Astrocyte of the cerebellum (primary cell): ENCODE measurements around the gene STON1.
A peak's percentile ranks its signal among the peaks of the same experiment; 100 is the strongest.
"Not testable (repeated sequence)": the region's sequence is repeated elsewhere in the genome, so short reads cannot be mapped to it uniquely, and the experiment has no call there.

Experiments used
- DNase-seq: peaks from one replicate; pipeline ENCODE4 v3.0.0-alpha.2; 2011; ENCODE audit warnings: low read depth
- H3K4me3 ChIP-seq: 2 replicates; pipeline ENCODE4 v1.5.1; 2011; ENCODE audit warnings: mild to moderate bottlenecking, low read depth, low read length, moderate library complexity
- in situ Hi-C: cut with HindIII; loops from 2 replicates; pipeline ENCODE4 v1.10.0; 2017; ENCODE audit warnings: low sequenced_read_pairs
- TF ChIP-seq, protein P1 (sequence below): IDR thresholded peaks from 2 replicates; pipeline ENCODE4 v1.5.1; 2012; ENCODE audit warnings: low read length, low read depth, moderate library complexity, mild to moderate bottlenecking; ENCODE audit errors: missing control alignments

Gene STON1

DNA sequence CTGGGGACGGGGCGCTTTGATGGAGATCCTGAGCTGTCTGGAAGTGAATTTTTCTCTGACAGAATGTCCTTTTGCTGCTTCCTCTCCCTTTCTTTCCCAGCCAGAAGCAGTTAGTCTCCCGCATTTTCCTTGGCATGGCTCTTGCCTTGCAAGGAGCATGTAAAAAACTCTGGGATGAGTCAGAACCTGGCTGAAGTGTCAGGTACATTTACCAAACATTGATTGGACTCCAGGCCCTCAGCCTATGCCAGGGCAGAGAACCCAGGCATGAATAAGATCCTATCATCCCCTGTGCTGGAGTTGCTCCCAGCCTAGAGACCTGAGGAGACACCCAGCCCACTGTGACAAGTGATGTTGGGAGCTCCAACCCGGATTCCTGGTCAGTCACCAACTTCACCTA, 21.6 kb downstream of the STON1 start:
- no peak overlapping the region for H3K4me3 ChIP-seq
- TF ChIP-seq, protein P1, sequence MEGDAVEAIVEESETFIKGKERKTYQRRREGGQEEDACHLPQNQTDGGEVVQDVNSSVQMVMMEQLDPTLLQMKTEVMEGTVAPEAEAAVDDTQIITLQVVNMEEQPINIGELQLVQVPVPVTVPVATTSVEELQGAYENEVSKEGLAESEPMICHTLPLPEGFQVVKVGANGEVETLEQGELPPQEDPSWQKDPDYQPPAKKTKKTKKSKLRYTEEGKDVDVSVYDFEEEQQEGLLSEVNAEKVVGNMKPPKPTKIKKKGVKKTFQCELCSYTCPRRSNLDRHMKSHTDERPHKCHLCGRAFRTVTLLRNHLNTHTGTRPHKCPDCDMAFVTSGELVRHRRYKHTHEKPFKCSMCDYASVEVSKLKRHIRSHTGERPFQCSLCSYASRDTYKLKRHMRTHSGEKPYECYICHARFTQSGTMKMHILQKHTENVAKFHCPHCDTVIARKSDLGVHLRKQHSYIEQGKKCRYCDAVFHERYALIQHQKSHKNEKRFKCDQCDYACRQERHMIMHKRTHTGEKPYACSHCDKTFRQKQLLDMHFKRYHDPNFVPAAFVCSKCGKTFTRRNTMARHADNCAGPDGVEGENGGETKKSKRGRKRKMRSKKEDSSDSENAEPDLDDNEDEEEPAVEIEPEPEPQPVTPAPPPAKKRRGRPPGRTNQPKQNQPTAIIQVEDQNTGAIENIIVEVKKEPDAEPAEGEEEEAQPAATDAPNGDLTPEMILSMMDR: no peak
- in situ Hi-C loops: no loop called here
- DNase-seq: peak; percentile 64

DNA sequence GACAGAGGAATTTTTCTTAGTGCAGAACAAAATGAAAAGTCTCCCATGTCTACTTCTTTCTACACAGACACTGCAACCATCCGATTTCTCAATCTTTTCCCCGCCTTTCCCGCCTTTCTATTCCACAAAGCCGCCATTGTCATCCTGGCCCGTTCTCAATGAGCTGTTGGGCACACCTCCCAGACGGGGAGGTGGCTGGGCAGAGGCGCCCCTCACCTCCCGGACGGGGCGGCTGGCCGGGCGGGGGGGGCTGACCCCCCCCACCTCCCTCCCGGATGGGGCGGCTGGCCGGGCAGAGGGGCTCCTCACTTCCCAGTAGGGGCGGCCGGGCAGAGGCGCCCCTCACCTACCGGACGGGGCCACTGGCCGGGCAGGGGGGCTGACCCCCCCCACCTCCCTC, 25.1 kb downstream of the STON1 start:
- in situ Hi-C loops, H3K4me3 ChIP-seq, DNase-seq: not testable (repeated sequence)

DNA sequence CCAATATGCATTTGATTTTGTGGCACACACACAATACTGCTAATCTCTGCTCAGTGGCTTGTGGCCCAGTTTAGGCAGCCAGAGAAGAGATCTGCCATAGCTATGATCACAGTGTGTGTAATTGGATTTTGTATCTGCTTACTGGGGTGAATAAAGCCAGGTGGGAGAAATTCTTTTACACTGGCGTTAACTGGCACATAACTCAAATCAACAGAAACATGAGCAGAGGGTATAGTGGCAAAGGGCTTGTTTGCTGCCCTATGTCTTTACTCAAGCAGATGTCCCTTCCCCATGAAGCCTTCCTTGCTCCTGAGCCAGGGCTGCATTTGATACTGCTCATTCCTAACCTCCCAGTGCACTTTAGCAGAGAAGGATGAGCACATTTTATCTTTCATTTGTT, 28.5 kb downstream of the STON1 start:
- no peak overlapping the region for H3K4me3 ChIP-seq
- TF ChIP-seq, protein P1: no peak
- DNase-seq: no peak
- in situ Hi-C loops: no loop called here

DNA sequence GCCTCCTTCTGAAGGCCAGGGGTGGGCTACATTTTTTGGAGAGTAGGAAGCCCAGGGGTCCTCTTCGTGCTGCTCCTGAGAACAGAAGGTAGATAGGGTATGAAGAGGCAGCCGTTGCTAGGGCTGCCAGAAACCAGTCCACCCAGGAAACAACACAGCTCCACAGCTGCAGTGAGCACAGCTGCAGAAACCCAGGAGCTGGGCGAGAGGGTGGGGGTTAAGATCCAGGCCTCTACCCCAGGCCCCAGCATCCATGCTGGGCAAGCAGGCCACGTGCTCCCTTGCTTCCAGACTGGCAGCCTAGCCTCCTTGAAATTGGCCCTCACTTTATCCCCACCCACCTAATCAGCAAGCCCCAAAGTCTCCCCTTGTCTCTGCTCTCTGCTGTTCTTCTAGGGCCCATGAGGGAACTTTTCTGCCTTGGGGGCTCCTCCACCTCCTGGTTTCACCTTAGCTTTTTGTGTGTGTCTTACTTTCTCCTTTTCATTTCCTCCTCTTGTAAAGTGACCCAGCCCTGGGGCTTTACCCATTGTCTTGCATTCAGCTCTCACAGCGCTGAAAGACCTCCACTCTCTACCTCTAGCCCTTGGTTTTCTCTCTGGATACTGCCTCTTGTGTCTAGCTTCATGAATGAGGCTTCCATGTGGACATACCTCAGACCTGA, 30.7 kb downstream of the STON1 start:
- in situ Hi-C loops: no loop called here
- DNase-seq: no peak
- TF ChIP-seq, protein P1: no peak
- no peak overlapping the region for H3K4me3 ChIP-seq

DNA sequence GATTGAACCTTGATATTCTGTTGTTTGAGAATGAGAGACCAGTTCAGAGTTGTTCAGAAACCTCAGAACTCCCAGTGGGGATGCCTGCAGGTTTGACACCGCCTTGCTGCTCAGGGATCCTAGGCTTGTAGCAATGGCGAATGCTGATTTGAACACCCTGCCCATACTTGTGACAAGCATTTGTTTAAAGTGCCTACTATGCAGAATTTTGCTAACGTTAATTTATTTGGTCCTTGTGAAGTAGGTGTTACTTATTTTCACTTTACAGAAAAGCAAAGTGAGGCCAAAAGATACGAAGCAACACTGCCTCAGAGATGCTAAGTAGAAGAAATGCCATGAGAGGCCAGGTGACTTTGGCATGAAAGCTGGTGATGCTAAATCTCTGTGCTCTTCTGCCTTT, 32.3 kb downstream of the STON1 start:
- TF ChIP-seq, protein P1: no peak
- no peak overlapping the region for H3K4me3 ChIP-seq
- in situ Hi-C loops: no loop called here
- DNase-seq: no peak

DNA sequence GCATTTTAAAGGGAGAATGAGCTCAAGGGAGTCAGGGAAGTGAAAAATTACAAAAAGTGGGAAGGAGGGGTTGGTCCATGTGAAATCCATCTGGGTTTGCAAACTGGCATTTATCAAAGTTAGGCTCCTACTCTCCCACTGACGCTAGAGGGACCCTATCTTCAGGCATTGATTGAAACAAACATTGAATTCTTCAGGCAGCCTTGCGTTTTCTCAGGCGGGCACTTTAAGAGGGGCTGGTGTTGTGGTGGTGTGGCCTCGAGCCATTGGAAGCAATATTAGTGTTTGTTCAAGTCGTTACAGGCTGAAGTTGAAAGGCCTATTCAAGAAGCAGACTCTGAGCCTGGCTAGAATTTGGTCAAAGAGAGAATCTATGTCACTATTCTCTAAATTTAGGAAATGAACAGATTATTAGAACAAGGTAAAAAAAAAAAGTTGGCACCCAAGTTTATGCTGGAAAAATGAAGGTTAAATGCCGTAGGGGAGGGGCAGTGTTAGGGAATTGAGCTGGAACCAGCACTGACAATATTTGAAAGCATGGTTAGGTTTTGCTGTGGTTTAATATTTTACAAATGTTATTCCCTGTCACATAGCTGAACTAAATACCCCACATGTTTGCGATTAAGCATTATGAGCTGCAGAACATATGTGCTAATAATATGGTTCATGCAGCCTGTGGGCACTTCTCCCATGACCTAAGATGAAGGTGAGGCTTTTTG, 36.8 kb downstream of the STON1 start:
- DNase-seq: peak; percentile 9
- H3K4me3 ChIP-seq: no peak overlapping the region
- TF ChIP-seq, protein P1: peak; percentile 69
- in situ Hi-C loops: no loop called here

DNA sequence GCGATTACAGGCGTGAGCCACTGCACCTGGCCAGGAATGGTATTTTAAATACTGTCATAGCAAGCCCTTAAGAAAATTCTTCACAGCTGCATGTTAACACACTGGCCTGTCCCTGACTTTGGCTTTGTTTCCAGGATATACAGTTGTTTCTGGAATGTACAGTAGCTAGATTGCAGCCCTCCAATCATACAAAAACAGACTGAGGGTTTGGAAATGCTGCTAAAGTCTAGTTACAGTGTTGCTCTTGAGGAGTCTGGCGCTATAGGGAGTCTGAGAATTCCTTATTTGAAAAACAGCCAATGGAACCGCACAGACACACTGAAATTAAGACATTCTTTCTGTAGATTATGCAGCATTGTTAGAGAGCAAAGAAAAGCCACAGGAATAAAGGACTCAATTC, 37.7 kb downstream of the STON1 start:
- no peak overlapping the region for H3K4me3 ChIP-seq
- peak; percentile 57 for DNase-seq
- in situ Hi-C loops: no loop called here
- TF ChIP-seq, protein P1: no peak
